Mesenchymal stem cell (in vitro differentiated cells and primary cell): ENCODE measurements around the gene ABRACL.

Experiments used
- DNase-seq: peaks from one replicate; pipeline ENCODE4 v3.0.0-alpha.2; 2013
- H2AFZ ChIP-seq: one replicate; pipeline ENCODE4 v1.6.1; 2013; ENCODE audit warnings: low read depth, mild to moderate bottlenecking, control low read depth, inconsistent platforms, low read length, moderate library complexity
- H2AK5ac ChIP-seq: 2 replicates; pipeline ENCODE4 v1.6.1; 2013; ENCODE audit warnings: low read length, moderate library complexity, mild to moderate bottlenecking, inconsistent platforms; ENCODE audit not compliant: severe bottlenecking
- H2BK120ac ChIP-seq: one replicate; pipeline ENCODE4 v1.6.1; 2013; ENCODE audit warnings: low read depth, mild to moderate bottlenecking, inconsistent platforms, low read length, moderate library complexity
- H2BK12ac ChIP-seq, 2 experiments: one replicate each; pipeline ENCODE4 v1.6.1; 2013; ENCODE audit warnings: inconsistent platforms in 2 of 2, low read length in 2 of 2, mild to moderate bottlenecking in 2 of 2, moderate library complexity in 2 of 2, control low read depth in 1 of 2
- H2BK15ac ChIP-seq: one replicate; pipeline ENCODE4 v1.6.1; 2013; ENCODE audit warnings: mild to moderate bottlenecking, low read depth, inconsistent platforms; ENCODE audit not compliant: poor library complexity, severe bottlenecking
- H2BK5ac ChIP-seq: 2 replicates; pipeline ENCODE4 v1.6.1; 2013; ENCODE audit warnings: low read depth, mild to moderate bottlenecking, low read length, control low read depth, inconsistent platforms; ENCODE audit not compliant: poor library complexity, severe bottlenecking
- H3K14ac ChIP-seq, 2 experiments: one replicate each; pipeline ENCODE4 v1.6.1; 2013; ENCODE audit warnings: inconsistent platforms in 2 of 2, low read length in 2 of 2, control low read depth in 1 of 2, mild to moderate bottlenecking in 1 of 2, moderate library complexity in 1 of 2
- H3K18ac ChIP-seq, 2 experiments: one replicate each; pipeline ENCODE4 v1.6.1; 2013; ENCODE audit warnings: inconsistent platforms in 2 of 2, low read length in 2 of 2, control low read depth in 1 of 2, low read depth in 1 of 2, mild to moderate bottlenecking in 1 of 2
- H3K23ac ChIP-seq, 2 experiments: one replicate each; pipeline ENCODE4 v1.6.1; 2013; ENCODE audit warnings: inconsistent platforms in 2 of 2, low read length in 2 of 2, mild to moderate bottlenecking in 2 of 2, moderate library complexity in 2 of 2, control low read depth in 1 of 2
- H3K27ac ChIP-seq: 2 replicates; pipeline ENCODE4 v1.5.1; 2013; ENCODE audit warnings: mild to moderate bottlenecking, moderate library complexity, low read length, control low read depth, inconsistent platforms; ENCODE audit not compliant: poor library complexity, severe bottlenecking
- H3K27me3 ChIP-seq, 2 experiments: 2 replicates each; pipeline versions ENCODE4 v1.6.1 to v1.7.0; 2013; ENCODE audit warnings: low read length in 2 of 2, mild to moderate bottlenecking in 2 of 2, moderate library complexity in 2 of 2, control low read depth in 1 of 2, inconsistent platforms in 1 of 2; ENCODE audit not compliant: control insufficient read depth in 1 of 2, insufficient read depth in 1 of 2
- H3K36me3 ChIP-seq, 2 experiments: 2 replicates each; pipeline versions ENCODE4 v1.6.1 to v1.7.0; 2013; ENCODE audit warnings: low read length in 2 of 2, control low read depth in 1 of 2, inconsistent platforms in 1 of 2, low read depth in 1 of 2, mild to moderate bottlenecking in 1 of 2; ENCODE audit not compliant: insufficient read depth in 2 of 2, control insufficient read depth in 1 of 2
- H3K4ac ChIP-seq, 2 experiments: one replicate each; pipeline ENCODE4 v1.6.1; 2013; ENCODE audit warnings: inconsistent platforms in 2 of 2, low read length in 2 of 2, mild to moderate bottlenecking in 2 of 2, moderate library complexity in 2 of 2, control low read depth in 1 of 2, low read depth in 1 of 2
- H3K4me1 ChIP-seq: 2 replicates; pipeline ENCODE4 v1.6.1; 2013; ENCODE audit warnings: low read depth, low read length, control low read depth; ENCODE audit not compliant: control insufficient read depth, insufficient read depth
- H3K4me2 ChIP-seq: 2 replicates; pipeline ENCODE4 v1.6.1; 2013; ENCODE audit warnings: low read length, mild to moderate bottlenecking, inconsistent platforms; ENCODE audit not compliant: poor library complexity, severe bottlenecking
- H3K4me3 ChIP-seq, 2 experiments: 2 replicates each; pipeline versions ENCODE4 v1.5.1 to v1.7.0; 2013; ENCODE audit warnings: low read length in 2 of 2, mild to moderate bottlenecking in 2 of 2, control low read depth in 1 of 2, low read depth in 1 of 2; ENCODE audit not compliant: insufficient read depth in 1 of 2
- H3K79me1 ChIP-seq: replicated peaks from 2 replicates; pipeline ENCODE4 v1.6.1; 2013; ENCODE audit warnings: mild to moderate bottlenecking, control low read depth, low read length, inconsistent platforms; ENCODE audit not compliant: poor library complexity, severe bottlenecking
- H3K9ac ChIP-seq: 2 replicates; pipeline ENCODE4 v1.7.0; 2013; ENCODE audit warnings: mild to moderate bottlenecking, low read length, moderate library complexity
- H3K9me3 ChIP-seq: 2 replicates; pipeline ENCODE4 v1.7.0; 2013; ENCODE audit warnings: mild to moderate bottlenecking, low read length; ENCODE audit not compliant: control insufficient read depth
- H4K8ac ChIP-seq: one replicate; pipeline ENCODE4 v1.6.1; 2013; ENCODE audit warnings: inconsistent platforms, mild to moderate bottlenecking, low read length, moderate library complexity
- H4K91ac ChIP-seq: one replicate; pipeline ENCODE4 v1.6.1; 2013; ENCODE audit warnings: mild to moderate bottlenecking, low read length, inconsistent platforms
- WGBS: methylation state at CpG from one replicate; pipeline ENCODE4 v1.1.7; 2013; ENCODE audit warnings: mixed read lengths; 5-methylcytosine and 5-hydroxymethylcytosine counted together

ABRACL gene

GRCh38 chr6:139062932-139063646 lies 34.5 kb downstream of the ABRACL start:
- Histone ChIP-seq H3K27me3 (no peaks in the 10 kb centered on the region), H3K23ac (no peak overlapping the region), H2BK12ac (no peak overlapping the region), H3K4ac (no peak overlapping the region), H2AFZ (no peak overlapping the region), H2BK120ac (no peak overlapping the region), H3K9ac (no peak overlapping the region), H4K91ac (no peak overlapping the region), H3K4me3 (no peak overlapping the region), H3K36me3 (no peaks in the 10 kb centered on the region), H2BK5ac (no peak overlapping the region), H3K4me2 (no peak overlapping the region), H3K4me1 (no peaks in the 10 kb centered on the region), H4K8ac (no peak overlapping the region), H2AK5ac (no peak overlapping the region), H3K14ac (no peak overlapping the region), H3K9me3 (no peaks in the 10 kb centered on the region), H3K18ac (no peak overlapping the region), H2BK15ac (no peak overlapping the region), H3K79me1 (no peaks in the 10 kb centered on the region), H3K27ac (no peak overlapping the region)
- WGBS, result 86% methylated on average over 1 of the region's 1 CpG
- DNase-seq, result no peak

DNA sequence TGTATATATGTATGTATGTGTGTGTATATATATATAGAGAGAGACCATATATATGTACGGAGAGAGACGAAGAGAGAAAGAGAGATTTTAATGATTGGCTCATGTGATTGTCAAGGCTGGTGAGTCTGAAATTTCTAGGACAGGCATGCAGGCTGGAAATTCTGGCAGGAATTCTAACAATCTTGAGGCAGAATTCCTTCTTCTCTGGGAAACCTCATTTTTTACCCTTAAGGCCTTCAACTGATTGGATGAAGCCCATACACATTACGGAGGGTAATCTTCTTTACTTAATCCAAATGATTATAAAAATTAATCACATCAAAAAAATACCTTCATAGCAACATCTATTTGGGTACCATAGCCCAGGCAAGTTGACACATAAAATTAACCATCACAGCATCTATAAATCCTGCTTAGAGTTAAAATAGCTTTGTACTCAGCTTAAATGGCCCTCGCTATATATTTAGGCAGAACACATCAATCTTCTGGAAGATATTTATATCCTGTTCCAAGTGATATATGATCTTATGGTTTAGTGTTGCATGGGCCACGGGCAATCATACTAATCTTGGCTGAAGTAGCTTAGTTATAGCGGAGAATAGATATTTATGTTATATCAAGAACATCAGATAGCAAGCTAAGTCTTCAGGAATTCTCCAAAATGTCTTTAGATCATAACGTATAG lies 36.6 kb downstream of the ABRACL start:
- H3K4me3 ChIP-seq, result no peak overlapping the region
- H2BK5ac ChIP-seq, result no peak overlapping the region
- H3K4me1 ChIP-seq, result no peaks in the 10 kb centered on the region
- no peak overlapping the region for H3K23ac ChIP-seq
- H3K9ac ChIP-seq, result no peak overlapping the region
- H3K27me3 ChIP-seq, result no peaks in the 10 kb centered on the region
- no peak overlapping the region for H3K4ac ChIP-seq
- H3K18ac ChIP-seq, result no peak overlapping the region
- H2BK120ac ChIP-seq, result no peak overlapping the region
- no peak overlapping the region for H2BK12ac ChIP-seq
- DNase-seq, result no peak
- no peaks in the 10 kb centered on the region for H3K9me3 ChIP-seq
- H3K36me3 ChIP-seq, result no peaks in the 10 kb centered on the region
- no peak overlapping the region for H2AFZ ChIP-seq
- no peak overlapping the region for H4K91ac ChIP-seq
- H3K27ac ChIP-seq, result no peak overlapping the region
- H2BK15ac ChIP-seq, result no peak overlapping the region
- H3K14ac ChIP-seq, result no peak overlapping the region
- no peak overlapping the region for H3K4me2 ChIP-seq
- no peak overlapping the region for H4K8ac ChIP-seq
- no peak overlapping the region for H2AK5ac ChIP-seq
- no peaks in the 10 kb centered on the region for H3K79me1 ChIP-seq
- WGBS, result 94% methylated on average over 3 of the region's 7 CpGs

DNA sequence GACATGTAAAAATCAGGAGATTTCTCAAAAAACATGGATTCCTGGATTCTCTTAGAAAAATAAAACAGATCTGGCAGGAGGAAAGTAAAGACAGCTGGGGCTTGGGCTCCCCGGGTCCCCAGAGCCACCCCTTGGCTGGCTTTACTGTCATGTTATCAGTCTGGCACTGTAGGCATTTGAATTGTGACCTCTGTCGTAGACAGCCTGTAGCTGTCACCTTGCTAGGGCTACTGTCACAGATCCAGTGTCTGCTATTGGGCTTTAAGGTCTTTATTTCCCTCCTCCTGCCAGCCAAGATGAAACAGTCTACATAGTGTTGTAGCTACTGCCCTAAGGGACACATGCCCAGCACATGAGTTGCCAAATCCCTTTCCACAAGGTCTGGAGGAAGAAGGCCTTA lies 37.5 kb downstream of the ABRACL start:
- no peak overlapping the region for H4K91ac ChIP-seq
- no peak overlapping the region for H2BK12ac ChIP-seq
- no peak overlapping the region for H2BK120ac ChIP-seq
- no peak overlapping the region for H3K23ac ChIP-seq
- no peak overlapping the region for H2BK15ac ChIP-seq
- H3K9ac ChIP-seq, result no peak overlapping the region
- no peak overlapping the region for H3K27ac ChIP-seq
- no peak overlapping the region for H3K4me2 ChIP-seq
- no peaks in the 10 kb centered on the region for H3K36me3 ChIP-seq
- no peak overlapping the region for H2BK5ac ChIP-seq
- H3K79me1 ChIP-seq, result no peaks in the 10 kb centered on the region
- H2AFZ ChIP-seq, result no peak overlapping the region
- no peak overlapping the region for H3K4me3 ChIP-seq
- H4K8ac ChIP-seq, result no peak overlapping the region
- no peak overlapping the region for H3K18ac ChIP-seq
- H2AK5ac ChIP-seq, result no peak overlapping the region
- peak overlapping the region in 1 of 2 experiments; percentile 71 for H3K14ac ChIP-seq
- H3K27me3 ChIP-seq, result no peaks in the 10 kb centered on the region
- no peaks in the 10 kb centered on the region for H3K4me1 ChIP-seq
- no peak for DNase-seq
- no peaks in the 10 kb centered on the region for H3K9me3 ChIP-seq
- 85% methylated on average over 2 of the region's 2 CpGs for WGBS
- no peak overlapping the region for H3K4ac ChIP-seq

- Histone ChIP-seq H3K18ac (no peak overlapping the region), H3K4me2 (no peak overlapping the region), H3K4ac (no peak overlapping the region), H3K9me3 (no peaks in the 10 kb centered on the region), H2BK120ac (no peak overlapping the region), H3K79me1 (no peaks in the 10 kb centered on the region), H2BK15ac (no peak overlapping the region), H3K9ac (no peak overlapping the region), H2BK5ac (no peak overlapping the region), H4K8ac (no peak overlapping the region), H2AFZ (no peak overlapping the region), H2AK5ac (no peak overlapping the region), H3K36me3 (no peaks in the 10 kb centered on the region), H4K91ac (no peak overlapping the region), H3K14ac (no peak overlapping the region), H3K23ac (no peak overlapping the region), H3K27ac (no peak overlapping the region), H2BK12ac (no peak overlapping the region), H3K4me1 (no peaks in the 10 kb centered on the region), H3K4me3 (no peak overlapping the region), H3K27me3 (no peaks in the 10 kb centered on the region)
- no peak for DNase-seq
- WGBS, result 85% methylated on average over 2 of the region's 2 CpGs
These were observed 40.3 kb downstream of the ABRACL start for GRCh38 chr6:139068846-139069245.
